Activated naive CD8-positive, alpha-beta T cell treated with anti-CD3 and anti-CD28 coated beads, Interleukin-2, amount 10 ng/mL, durations not matched to agents 7 days and 5 days (primary cell): Measurements from ENCODE around the gene SETX. TPM values are rescaled to one million over a fixed set of nuclear protein-coding genes. Genes with fewer than 3 reads are reported as not detected.

Experiments used
- ATAC-seq: fragments of 150-1000 bp; cut with Tn5 transposase; one replicate; pipeline ENCODE4 v1.10.0; 2021; ENCODE audit warnings: low read depth, moderate library complexity
- POLR2A ChIA-PET: fragments of 350-600 bp; sonication (Branson Sonifier 250); formaldehyde crosslinking; loops from one replicate; lab custom pipeline; 2021; ENCODE audit warnings: antibody characterized with exemption; lab: Charles Lee
- DNase-seq: peaks from one replicate; pipeline ENCODE4 v3.0.0; 2021
- H3K27ac Mint-ChIP-seq: one replicate; pipeline ENCODE4 v1.8.0; 2022; ENCODE audit warnings: mild to moderate bottlenecking, mixed read lengths
- H3K27me3 Mint-ChIP-seq: one replicate; pipeline ENCODE4 v1.8.0; 2022; ENCODE audit warnings: mild to moderate bottlenecking, moderate library complexity, mixed read lengths
- H3K36me3 Mint-ChIP-seq: one replicate; pipeline ENCODE4 v1.8.0; 2021; ENCODE audit warnings: mild to moderate bottlenecking, mixed read lengths
- H3K4me1 Mint-ChIP-seq: one replicate; pipeline ENCODE4 v1.8.0; 2021; ENCODE audit warnings: mixed read lengths
- H3K4me3 Mint-ChIP-seq: one replicate; pipeline ENCODE4 v1.8.0; 2022; ENCODE audit warnings: mild to moderate bottlenecking, moderate library complexity, mixed read lengths
- H3K9me3 Mint-ChIP-seq: one replicate; pipeline ENCODE4 v1.8.0; 2021; ENCODE audit warnings: mixed read lengths
- total RNA-seq, 2 experiments: library from RNA; stranded (reverse); gene quantifications; one replicate each; pipeline ENCODE4 v1.2.3, GENCODE V29; 2021

Gene SETX
- total RNA-seq, 2 experiments from 2014 or later, result 64.0 to 69.4 TPM

GRCh38 chr9:132239518-132239917, 115.3 kb downstream of the SETX start:
- Mint-ChIP-seq H3K9me3 (no peaks in the 10 kb centered on the region), H3K4me1 (peaks cover 5% of the 10 kb centered on the region), H3K36me3 (no peaks in the 10 kb centered on the region), H3K27ac (no peak overlapping the region), H3K27me3 (no peaks in the 10 kb centered on the region), H3K4me3 (no peak overlapping the region)
- ATAC-seq (no peak), DNase-seq (no peak)
- POLR2A ChIA-PET, result interaction anchor here (0.6 to 1.6 kb wide), 2 partner anchors 77 to 703 kb away, joined by 3 to 5 read pairs; partner anchors contain the start of gene NTNG2

- POLR2A ChIA-PET, result interaction anchor here (0.6 kb wide), 1 partner anchor 704 kb away, joined by 3 read pairs; no protein-coding TSS in a partner anchor
- DNase-seq, result no peak
- Mint-ChIP-seq H3K9me3 (no peaks in the 10 kb centered on the region), H3K4me1 (peaks cover 5% of the 10 kb centered on the region), H3K36me3 (no peaks in the 10 kb centered on the region), H3K27ac (no peak overlapping the region), H3K4me3 (no peak overlapping the region), H3K27me3 (no peaks in the 10 kb centered on the region)
- ATAC-seq, result no peak
Measured at GRCh38 chr9:132238992-132239391, 115.8 kb downstream of the SETX start.

- Mint-ChIP-seq H3K4me1 (peaks cover 5% of the 10 kb centered on the region), H3K27ac (no peak overlapping the region), H3K27me3 (no peaks in the 10 kb centered on the region), H3K4me3 (no peak overlapping the region), H3K36me3 (no peaks in the 10 kb centered on the region), H3K9me3 (no peaks in the 10 kb centered on the region)
- ATAC-seq, result no peak
- no peak for DNase-seq
- POLR2A ChIA-PET, result no interaction called here
Measured at GRCh38 chr9:132238026-132238972, 116.5 kb downstream of the SETX start.

GRCh38 chr9:132237481-132237880, 117.3 kb downstream of the SETX start:
- no peak overlapping the region for H3K4me3 Mint-ChIP-seq
- H3K27me3 Mint-ChIP-seq, result no peaks in the 10 kb centered on the region
- no peak overlapping the region for H3K27ac Mint-ChIP-seq
- H3K9me3 Mint-ChIP-seq, result no peaks in the 10 kb centered on the region
- peaks cover 3% of the 10 kb centered on the region for H3K4me1 Mint-ChIP-seq
- no peaks in the 10 kb centered on the region for H3K36me3 Mint-ChIP-seq
- DNase-seq (no peak), ATAC-seq (no peak)
- POLR2A ChIA-PET, result no interaction called here

GRCh38 chr9:132236662-132237311, 118.0 kb downstream of the SETX start:
- H3K4me1 Mint-ChIP-seq, result peaks cover 2% of the 10 kb centered on the region
- DNase-seq, result no peak
- POLR2A ChIA-PET, result interaction anchor here (0.7 to 1.0 kb wide), 3 partner anchors 67 to 365 kb away, joined by 3 read pairs; partner anchors contain the start of gene NTNG2
- no peaks in the 10 kb centered on the region for H3K36me3 Mint-ChIP-seq
- no peaks in the 10 kb centered on the region for H3K9me3 Mint-ChIP-seq
- no peaks in the 10 kb centered on the region for H3K27me3 Mint-ChIP-seq
- peak overlapping the region; percentile 51 for H3K27ac Mint-ChIP-seq
- no peak overlapping the region for H3K4me3 Mint-ChIP-seq
- no peak for ATAC-seq

GRCh38 chr9:132235894-132236661, 118.7 kb downstream of the SETX start:
- POLR2A ChIA-PET, result interaction anchor here (0.7 to 1.0 kb wide), 3 partner anchors 66 to 364 kb away, joined by 3 read pairs; partner anchors contain the start of gene NTNG2
- ATAC-seq (no peak), DNase-seq (peak; percentile 80)
- Mint-ChIP-seq H3K9me3 (no peaks in the 10 kb centered on the region), H3K4me3 (no peak overlapping the region), H3K27me3 (no peaks in the 10 kb centered on the region), H3K4me1 (no peaks in the 10 kb centered on the region), H3K36me3 (no peaks in the 10 kb centered on the region), H3K27ac (peak overlapping the region; percentile 51)

- Mint-ChIP-seq H3K4me3 (no peak overlapping the region), H3K36me3 (no peaks in the 10 kb centered on the region), H3K27me3 (peaks cover 2% of the 10 kb centered on the region), H3K9me3 (no peaks in the 10 kb centered on the region), H3K27ac (no peak overlapping the region), H3K4me1 (no peaks in the 10 kb centered on the region)
- ATAC-seq (no peak), DNase-seq (no peak)
- POLR2A ChIA-PET, result no interaction called here
Measured at GRCh38 chr9:132235125-132235524, 119.7 kb downstream of the SETX start.

- Mint-ChIP-seq H3K4me1 (no peaks in the 10 kb centered on the region), H3K4me3 (no peak overlapping the region), H3K27ac (no peak overlapping the region), H3K36me3 (no peaks in the 10 kb centered on the region), H3K9me3 (no peaks in the 10 kb centered on the region), H3K27me3 (peaks cover 2% of the 10 kb centered on the region)
- POLR2A ChIA-PET, result no interaction called here
- ATAC-seq (no peak), DNase-seq (no peak)
Measured at GRCh38 chr9:132234535-132234934, 120.3 kb downstream of the SETX start.

- POLR2A ChIA-PET, result no interaction called here
- ATAC-seq (no peak), DNase-seq (no peak)
- Mint-ChIP-seq H3K4me3 (no peak overlapping the region), H3K36me3 (no peaks in the 10 kb centered on the region), H3K9me3 (no peaks in the 10 kb centered on the region), H3K27ac (no peak overlapping the region), H3K4me1 (peaks cover 2% of the 10 kb centered on the region), H3K27me3 (peaks cover 2% of the 10 kb centered on the region)
Measured at GRCh38 chr9:132233138-132233537, 121.6 kb downstream of the SETX start.

GRCh38 chr9:132232522-132232921, 122.3 kb downstream of the SETX start:
- ATAC-seq (no peak), DNase-seq (no peak)
- POLR2A ChIA-PET, result no interaction called here
- no peak overlapping the region for H3K4me3 Mint-ChIP-seq
- no peak overlapping the region for H3K27ac Mint-ChIP-seq
- H3K9me3 Mint-ChIP-seq, result no peaks in the 10 kb centered on the region
- peaks cover 2% of the 10 kb centered on the region for H3K27me3 Mint-ChIP-seq
- H3K4me1 Mint-ChIP-seq, result peaks cover 2% of the 10 kb centered on the region
- H3K36me3 Mint-ChIP-seq, result no peaks in the 10 kb centered on the region

GRCh38 chr9:132231019-132231701, 123.6 kb downstream of the SETX start:
- H3K27me3 Mint-ChIP-seq, result peaks cover 2% of the 10 kb centered on the region
- ATAC-seq, result no peak
- H3K9me3 Mint-ChIP-seq, result no peaks in the 10 kb centered on the region
- H3K4me3 Mint-ChIP-seq, result no peak overlapping the region
- H3K27ac Mint-ChIP-seq, result no peak overlapping the region
- peaks cover 2% of the 10 kb centered on the region for H3K4me1 Mint-ChIP-seq
- no peak for DNase-seq
- no peaks in the 10 kb centered on the region for H3K36me3 Mint-ChIP-seq
- POLR2A ChIA-PET, result no interaction called here

- H3K4me3 Mint-ChIP-seq, result no peak overlapping the region
- H3K27me3 Mint-ChIP-seq, result peaks cover 2% of the 10 kb centered on the region
Measured at GRCh38 chr9:132230605-132231004, 124.2 kb downstream of the SETX start.

More at GRCh38 chr9:132230605-132231004, 124.2 kb downstream of the SETX start:
- POLR2A ChIA-PET, result no interaction called here
- Mint-ChIP-seq H3K4me1 (peaks cover 2% of the 10 kb centered on the region), H3K36me3 (no peaks in the 10 kb centered on the region), H3K27ac (no peak overlapping the region), H3K9me3 (no peaks in the 10 kb centered on the region)
- DNase-seq, result no peak
- ATAC-seq, result no peak
